Calu3 (cell line): Measurements from ENCODE around the gene YJEFN3. TPM values are rescaled to one million over a fixed set of nuclear protein-coding genes. Genes with fewer than 3 reads are reported as not detected.

Source experiments
- BruUV-seq: library from RNA; stranded (reverse); fragments of 400-500 nt; replicated peaks from 2 replicates; lab custom pipeline; 2021; lab: Mats Ljungman, UMichigan
- CTCF ChIA-PET: fragments of 300-600 bp; sonication (Branson Sonifier 250); formaldehyde crosslinking; loops from one replicate; lab custom pipeline; 2022; ENCODE audit warnings: antibody characterized with exemption; lab: Charles Lee
- DNase-seq: peaks from one replicate; pipeline ENCODE4 v3.0.0; 2022
- H3K27ac Mint-ChIP-seq: one replicate; pipeline ENCODE4 v1.8.0; 2022; ENCODE audit warnings: mixed read lengths; ENCODE audit not compliant: unreplicated experiment
- H3K27me3 Mint-ChIP-seq: one replicate; pipeline ENCODE4 v1.8.0; 2022; ENCODE audit warnings: mixed read lengths; ENCODE audit not compliant: unreplicated experiment
- H3K36me3 Mint-ChIP-seq: one replicate; pipeline ENCODE4 v1.8.0; 2022; ENCODE audit warnings: mild to moderate bottlenecking, moderate library complexity, mixed read lengths; ENCODE audit not compliant: insufficient read depth, unreplicated experiment
- H3K4me1 Mint-ChIP-seq: one replicate; pipeline ENCODE4 v1.8.0; 2022; ENCODE audit warnings: mild to moderate bottlenecking, low read depth, mixed read lengths; ENCODE audit not compliant: unreplicated experiment
- H3K4me3 Mint-ChIP-seq: one replicate; pipeline ENCODE4 v1.8.0; 2022; ENCODE audit warnings: mild to moderate bottlenecking, low read depth, moderate library complexity, mixed read lengths; ENCODE audit not compliant: unreplicated experiment
- H3K9me3 Mint-ChIP-seq: one replicate; pipeline ENCODE4 v1.8.0; 2022; ENCODE audit warnings: low read depth, mixed read lengths; ENCODE audit not compliant: unreplicated experiment
- CTCF ChIP-seq: fragments of 200-600 bp; IDR thresholded peaks from one replicate; pipeline ENCODE4 v1.8.0; 2022; ENCODE audit warnings: antibody characterized with exemption; ENCODE audit not compliant: unreplicated experiment
- intact Hi-C: fragments of 100-400 bp; cut with micrococcal nuclease; formaldehyde crosslinking; loops from one replicate; pipeline ENCODE4 v1.10.0; 2022; ENCODE audit not compliant: unreplicated experiment
- total RNA-seq: library from RNA; stranded (reverse); gene quantifications from 2 replicates; pipeline ENCODE4 v1.2.3, GENCODE V29; 2022

YJEFN3 gene
- total RNA-seq, 1 experiment from 2014 or later = 10.4 TPM

GRCh38 chr19:19534556-19535265 lies 6.0 kb downstream of the YJEFN3 start:
- peak overlapping the region; percentile 13 for H3K27ac Mint-ChIP-seq
- BruUV-seq = no TSS peak
- intact Hi-C loops = loop anchor here (10.0 kb wide), 1 partner anchor 420 kb away; no protein-coding TSS in a partner anchor
- H3K4me1 Mint-ChIP-seq = peaks cover 10% of the 10 kb centered on the region
- CTCF ChIA-PET = no interaction called here
- no peak for DNase-seq
- no peak for TF ChIP-seq CTCF
- peaks cover 5% of the 10 kb centered on the region for H3K9me3 Mint-ChIP-seq
- H3K4me3 Mint-ChIP-seq = no peak overlapping the region
- H3K27me3 Mint-ChIP-seq = peaks cover 12% of the 10 kb centered on the region
- peaks cover 25% of the 10 kb centered on the region for H3K36me3 Mint-ChIP-seq

GRCh38 chr19:19535311-19536191 lies 6.8 kb downstream of the YJEFN3 start:
- no peak for TF ChIP-seq CTCF
- CTCF ChIA-PET = no interaction called here

GRCh38 chr19:19537075-19538048 lies 8.7 kb downstream of the YJEFN3 start:
- intact Hi-C loops = loop anchor here (10.0 kb wide), 1 partner anchor 417 kb away; no protein-coding TSS in a partner anchor
- CTCF ChIA-PET = interaction anchor here (0.7 kb wide), 1 partner anchor 11 kb away, joined by 12 read pairs; no protein-coding TSS in a partner anchor
- Mint-ChIP-seq H3K36me3 (peaks cover 11% of the 10 kb centered on the region), H3K27ac (no peak overlapping the region), H3K4me3 (peak overlapping the region; percentile 56), H3K4me1 (peaks cover 10% of the 10 kb centered on the region), H3K27me3 (peaks cover 12% of the 10 kb centered on the region), H3K9me3 (peaks cover 5% of the 10 kb centered on the region)
- no peak for TF ChIP-seq CTCF
- BruUV-seq = no TSS peak
- DNase-seq = no peak

More at GRCh38 chr19:19535311-19536191, 6.8 kb downstream of the YJEFN3 start:
- Mint-ChIP-seq H3K9me3 (peaks cover 5% of the 10 kb centered on the region), H3K4me1 (peaks cover 10% of the 10 kb centered on the region), H3K27me3 (peaks cover 12% of the 10 kb centered on the region), H3K27ac (no peak overlapping the region), H3K36me3 (peaks cover 22% of the 10 kb centered on the region), H3K4me3 (no peak overlapping the region)
- intact Hi-C loops = loop anchor here (10.0 kb wide), 1 partner anchor 419 kb away; no protein-coding TSS in a partner anchor
- BruUV-seq = no TSS peak
- DNase-seq = no peak
